HG02588 (cell line): ENCODE measurements around the gene GPR83.
"Not testable (repeated sequence)": the region's sequence is repeated elsewhere in the genome, so short reads cannot be mapped to it uniquely, and the experiment has no call there.

ENCODE experiments used
- ATAC-seq: cut with Tn5 transposase; IDR thresholded peaks from one replicate; pipeline ENCODE4 v1.9.1; 2021; ENCODE audit warnings: mild to moderate bottlenecking, moderate library complexity; ENCODE audit not compliant: unreplicated experiment

The GPR83 gene

GRCh38 chr11:94400839-94401772 lies at the start of gene GPR83:
Gene GPR83, minus strand, starts transcription at chr11:94401419. Its CDS starts 172 bp downstream, at chr11:94401247.
- no peak for ATAC-seq

GRCh38 chr11:94450048-94450447 lies 48.8 kb upstream of the GPR83 start:
- ATAC-seq: no peak

- no peak for ATAC-seq
Observed at GRCh38 chr11:94449437-94449836, 48.2 kb upstream of the GPR83 start.

GRCh38 chr11:94449029-94449428 lies 47.8 kb upstream of the GPR83 start:
- ATAC-seq: no peak

- ATAC-seq: no peak
Observed at GRCh38 chr11:94447149-94447548, 45.9 kb upstream of the GPR83 start.

GRCh38 chr11:94445641-94446040 lies 44.4 kb upstream of the GPR83 start:
- ATAC-seq: no peak

- no peak for ATAC-seq
Observed at GRCh38 chr11:94433049-94433448, 31.8 kb upstream of the GPR83 start.

- no peak for ATAC-seq
Observed at GRCh38 chr11:94424662-94425061, 23.4 kb upstream of the GPR83 start.

- no peak for ATAC-seq
Observed at GRCh38 chr11:94424011-94424410, 22.8 kb upstream of the GPR83 start.

GRCh38 chr11:94423507-94423906 lies 22.3 kb upstream of the GPR83 start:
- ATAC-seq: no peak

GRCh38 chr11:94418123-94418765 lies 17.0 kb upstream of the GPR83 start:
- ATAC-seq: no peak

GRCh38 chr11:94417386-94417987 lies 16.3 kb upstream of the GPR83 start:
- no peak for ATAC-seq

- ATAC-seq: no peak
Observed at GRCh38 chr11:94405062-94405833, 4.0 kb upstream of the GPR83 start.

GRCh38 chr11:94402355-94402754 lies 1.1 kb upstream of the GPR83 start:
- ATAC-seq: no peak

- ATAC-seq: no peak
Observed at GRCh38 chr11:94401773-94402265, 600 bp upstream of the GPR83 start.

GRCh38 chr11:94400457-94400838 lies 771 bp downstream of the GPR83 start:
- no peak for ATAC-seq

- ATAC-seq: no peak
Observed at GRCh38 chr11:94400050-94400449, 1.2 kb downstream of the GPR83 start.

GRCh38 chr11:94398101-94398500 lies 3.1 kb downstream of the GPR83 start:
- no peak for ATAC-seq

- ATAC-seq: no peak
Observed at GRCh38 chr11:94396282-94396681, 4.9 kb downstream of the GPR83 start.

GRCh38 chr11:94391937-94392336 lies 9.3 kb downstream of the GPR83 start:
- not testable (repeated sequence) for ATAC-seq

GRCh38 chr11:94379613-94380012 lies 21.6 kb downstream of the GPR83 start:
- no peak for ATAC-seq
